NCI-H187 treated with DMSO at 0.1 percent for 48 hours (cell line): Measurements from ENCODE around the gene TOB1.

ENCODE experiments used
- DNase-seq: peaks from one replicate; lab custom pipeline; 2025; lab: John Stamatoyannopoulos, UW

Gene TOB1

GRCh38 chr17:50832267-50832863 lies 33.8 kb downstream of the TOB1 start:
- no peak for DNase-seq

DNA sequence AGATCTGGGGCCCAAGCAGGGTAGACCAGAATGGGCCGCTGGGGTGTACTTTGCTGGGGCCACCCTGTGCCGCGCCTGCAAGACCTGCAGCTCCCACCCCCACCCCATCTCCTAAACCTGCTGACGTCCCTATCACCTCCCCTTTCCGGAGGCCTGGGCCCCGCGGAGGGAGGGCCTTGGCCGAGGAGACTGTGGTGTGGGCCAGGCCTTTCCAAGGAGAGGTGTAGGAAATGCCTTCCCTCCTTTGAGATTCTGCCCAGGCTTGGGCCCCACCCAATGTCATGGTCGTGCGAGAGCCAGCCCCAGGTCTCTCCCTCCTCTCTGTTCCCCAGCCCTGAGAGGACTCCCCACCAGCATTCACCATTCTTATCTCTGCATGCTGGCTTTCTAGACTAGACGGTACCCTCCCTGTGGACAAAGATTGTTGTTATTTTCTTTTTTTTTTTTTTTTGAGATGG lies 34.7 kb downstream of the TOB1 start:
- no peak for DNase-seq

DNA sequence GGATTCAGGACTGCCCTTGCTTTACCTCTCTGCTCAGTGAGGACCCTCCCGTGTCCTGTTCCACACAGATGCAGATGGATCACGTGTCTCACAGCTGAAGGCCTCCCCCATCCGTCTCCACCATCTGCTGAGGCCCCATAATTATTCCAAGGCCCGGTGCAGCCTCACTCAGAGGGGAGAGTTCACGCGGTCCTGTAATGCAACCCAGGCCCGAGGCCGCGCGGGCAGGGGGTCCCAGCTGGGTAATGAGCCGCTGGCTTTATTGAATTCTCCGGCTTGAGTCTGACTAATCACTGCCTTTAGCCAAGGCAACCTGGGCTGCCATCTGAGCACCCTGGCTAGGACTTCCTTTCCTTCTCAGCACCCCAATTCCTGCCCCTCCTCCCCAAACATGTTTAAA lies 35.2 kb downstream of the TOB1 start:
- no peak for DNase-seq

GRCh38 chr17:50830352-50830751 lies 35.8 kb downstream of the TOB1 start:
- no peak for DNase-seq

GRCh38 chr17:50829332-50829731 lies 36.8 kb downstream of the TOB1 start:
- DNase-seq = no peak

- no peak for DNase-seq
Measured at GRCh38 chr17:50828508-50829170, 37.5 kb downstream of the TOB1 start.

DNA sequence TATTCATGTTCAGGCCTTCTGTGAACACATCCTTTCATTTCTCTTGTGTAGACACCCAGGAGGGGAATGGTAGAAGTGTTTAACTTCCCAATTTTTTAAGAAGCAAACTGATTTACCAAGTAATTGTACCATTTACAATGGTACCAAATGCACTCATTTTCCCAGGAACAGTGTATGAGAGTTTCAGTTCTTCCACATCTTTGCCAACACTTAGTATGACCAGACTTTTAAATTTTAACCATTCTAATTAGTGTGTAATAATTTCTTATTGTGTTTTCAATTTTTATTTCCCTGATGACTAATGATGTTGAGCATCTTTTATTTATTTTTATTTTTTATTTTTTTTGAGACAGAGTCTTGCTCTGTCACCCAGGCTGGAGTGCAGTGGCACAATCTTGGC lies 41.0 kb downstream of the TOB1 start:
- no peak for DNase-seq

GRCh38 chr17:50824429-50824828 lies 41.7 kb downstream of the TOB1 start:
- DNase-seq = no peak

GRCh38 chr17:50822550-50822949 lies 43.6 kb downstream of the TOB1 start:
- DNase-seq = no peak

DNA sequence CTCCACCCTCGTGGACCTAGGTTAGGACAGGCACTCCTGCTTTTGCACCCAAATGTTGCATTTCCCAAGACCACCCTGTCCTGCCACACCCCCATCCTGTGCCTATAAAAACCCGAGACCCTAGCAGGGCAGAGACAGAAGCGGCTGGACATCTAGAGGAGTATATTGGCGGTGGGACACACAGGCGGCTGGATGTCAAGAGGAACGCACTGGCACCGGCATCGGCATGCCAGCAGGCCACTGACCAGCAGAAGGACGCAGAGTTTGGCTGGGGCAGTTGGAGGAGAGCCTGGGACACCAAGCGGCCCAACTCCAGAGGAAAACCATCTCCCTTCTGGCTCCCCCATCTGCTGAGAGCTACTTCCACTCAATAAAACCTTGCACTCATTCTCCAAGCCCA lies 45.5 kb downstream of the TOB1 start:
- DNase-seq = no peak

DNA sequence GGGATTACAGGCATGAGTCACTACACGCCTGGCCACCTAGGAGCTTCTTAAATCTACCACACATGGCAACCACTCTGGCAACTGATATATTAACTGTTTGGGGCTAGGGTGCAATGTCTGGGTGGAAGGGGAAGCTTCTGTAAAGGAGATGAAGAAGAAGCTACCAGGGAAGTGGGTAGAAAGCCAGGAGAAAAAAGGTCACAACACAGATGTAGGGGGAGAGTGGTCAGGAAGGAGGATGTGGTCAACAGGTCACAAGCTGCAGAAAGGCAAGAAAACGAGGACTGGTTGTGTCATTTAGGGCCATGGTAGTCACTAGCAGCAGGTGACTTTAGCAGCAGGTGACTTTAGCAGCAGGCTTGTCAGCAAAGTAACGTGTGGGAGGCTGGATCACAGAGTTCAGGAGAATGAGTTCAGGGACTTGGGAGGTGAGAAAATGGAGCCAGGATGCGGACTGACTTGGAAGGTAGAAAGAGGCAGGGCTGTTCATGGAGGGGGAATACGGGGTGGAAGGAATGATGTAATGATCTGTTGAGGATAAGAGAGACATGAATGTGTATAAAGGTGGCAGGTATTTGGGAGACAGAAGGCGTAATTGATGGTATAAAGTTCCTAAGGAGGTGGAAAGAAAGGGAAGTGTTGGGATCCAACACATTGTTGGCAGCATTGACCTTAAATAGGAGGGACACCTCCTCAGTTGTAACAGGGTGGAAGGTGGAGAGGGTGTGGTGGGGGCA lies 47.1 kb downstream of the TOB1 start:
- DNase-seq = no peak

DNA sequence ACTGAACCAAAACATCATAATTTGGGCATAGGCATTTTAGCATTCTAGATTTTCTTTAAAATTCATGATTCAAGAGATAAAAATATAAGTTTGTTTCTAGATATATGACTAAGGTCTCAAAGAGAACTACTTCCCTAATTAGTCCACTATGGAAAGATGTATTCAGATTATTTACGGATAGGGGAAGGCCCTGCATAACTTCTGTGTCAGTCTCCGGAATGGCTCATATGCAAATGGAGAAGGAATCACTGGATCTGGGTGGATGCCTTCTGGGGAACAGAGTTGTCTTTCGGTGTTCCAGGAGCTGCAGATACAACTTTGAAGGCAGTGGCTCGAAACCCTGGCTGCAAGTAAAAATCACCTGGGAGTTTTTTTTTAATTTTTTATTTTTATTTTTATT lies 47.9 kb downstream of the TOB1 start:
- no peak for DNase-seq

DNA sequence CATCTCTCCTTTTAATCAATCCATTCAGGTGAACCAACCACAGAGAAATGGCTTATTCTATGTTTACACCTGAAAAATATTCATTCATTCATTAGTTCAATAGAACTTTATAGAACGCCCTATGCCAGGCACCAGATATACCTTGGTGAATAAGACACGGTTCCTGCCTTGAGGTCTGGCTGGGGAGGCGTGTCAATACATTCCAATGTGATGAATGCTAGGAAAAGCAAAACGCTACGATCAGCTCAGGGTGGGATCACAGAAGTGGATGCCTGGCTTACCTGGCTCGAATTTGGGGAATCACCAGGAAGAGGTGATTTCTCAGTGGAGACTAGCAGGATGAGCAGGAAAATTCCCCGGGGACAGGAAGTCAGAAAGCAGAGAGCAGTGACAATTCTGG lies 48.3 kb downstream of the TOB1 start:
- no peak for DNase-seq

GRCh38 chr17:50816771-50817751 lies 49.1 kb downstream of the TOB1 start:
- DNase-seq = no peak

DNA sequence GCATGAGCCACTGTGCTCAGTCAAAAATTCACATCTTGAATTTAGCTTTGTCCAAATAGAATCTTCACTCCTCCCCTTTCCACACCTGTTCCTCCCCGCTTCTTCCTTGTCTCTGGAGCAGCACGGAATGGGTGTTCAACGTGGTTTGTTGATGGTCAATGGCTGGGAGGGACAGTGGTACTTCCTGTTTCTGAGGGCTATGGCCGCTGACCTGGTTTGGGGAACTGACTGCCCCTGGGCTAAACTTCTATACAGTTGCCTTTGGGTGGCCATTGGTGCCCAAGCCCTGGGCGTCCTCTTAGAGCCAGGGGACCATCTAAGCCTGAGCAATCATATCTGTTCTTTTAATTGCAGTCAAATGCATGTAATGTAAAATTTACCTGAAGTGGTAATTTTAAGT lies 49.9 kb downstream of the TOB1 start:
- no peak for DNase-seq

DNA sequence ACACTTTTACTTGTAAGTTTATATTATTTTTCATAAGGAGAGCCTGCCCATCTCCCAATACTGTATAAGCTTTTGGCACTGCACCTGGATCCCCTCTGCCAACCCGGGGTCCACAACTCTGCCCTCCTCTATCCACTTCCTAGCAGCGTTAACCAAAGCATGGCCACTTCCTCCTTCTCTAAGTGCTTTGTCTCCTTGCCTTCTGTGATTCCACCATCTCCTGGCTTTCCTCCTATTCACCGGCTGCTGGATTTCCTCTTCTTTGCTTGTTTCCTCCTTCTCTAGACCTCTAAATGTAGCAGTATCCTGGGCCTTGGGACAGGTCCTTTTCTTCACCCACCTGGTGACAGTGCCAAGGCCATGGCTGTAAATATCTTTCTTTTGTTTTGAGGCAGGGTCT lies 50.8 kb downstream of the TOB1 start:
- no peak for DNase-seq

- DNase-seq = no peak
Measured at GRCh38 chr17:50813583-50813982, 52.6 kb downstream of the TOB1 start.
